ENCODE results near the gene NLGN4X.

NLGN4X gene

GRCh38 chrX:5965406-5965805 lies 263.3 kb downstream of the NLGN4X start:
- TF ChIP-seq SPI1 (IDR thresholded peaks at IDR 0.05; ENCODE audit: borderline replicate concordance, low read depth) (no peak), GABPA (IDR thresholded peaks at IDR 0.05; ENCODE audit: low read depth) (no peak), POLR2AphosphoS5 (IDR thresholded peaks at IDR 0.05; ENCODE audit: low read depth) (no peak), CTCF (IDR thresholded peaks at IDR 0.05; ENCODE audit: insufficient read depth, low read length) (no peak), REST (IDR thresholded peaks at IDR 0.05; ENCODE audit: insufficient replicate concordance, low read depth) (peak; percentile 80)
- DNase-seq (ENCODE audit: low read depth in 1 of 2, low spot score in 1 of 2), result no peak
- Histone ChIP-seq H3K27me3 (ENCODE audit: insufficient read depth, poor library complexity, severe bottlenecking) (no peaks in the 10 kb centered on the region), H3K4me3 (replicated peaks; ENCODE audit: insufficient read depth, low read length) (no peak overlapping the region), H3K27ac (replicated peaks) (no peak overlapping the region)

- DNase-seq (ENCODE audit: low read depth in 1 of 2, low spot score in 1 of 2), result no peak
- no peak overlapping the region for H3K27ac ChIP-seq (replicated peaks)
- no peak overlapping the region for H3K4me3 ChIP-seq (replicated peaks; ENCODE audit: insufficient read depth, low read length)
- TF ChIP-seq REST (IDR thresholded peaks at IDR 0.05; ENCODE audit: insufficient replicate concordance, low read depth), result no peak
- no peak for TF ChIP-seq GABPA (IDR thresholded peaks at IDR 0.05; ENCODE audit: low read depth)
- no peak for TF ChIP-seq SPI1 (IDR thresholded peaks at IDR 0.05; ENCODE audit: borderline replicate concordance, low read depth)
- no peak for TF ChIP-seq CTCF (IDR thresholded peaks at IDR 0.05; ENCODE audit: insufficient read depth, low read length)
- TF ChIP-seq POLR2AphosphoS5 (IDR thresholded peaks at IDR 0.05; ENCODE audit: low read depth), result no peak
- no peaks in the 10 kb centered on the region for H3K27me3 ChIP-seq (ENCODE audit: insufficient read depth, poor library complexity, severe bottlenecking)
These were observed 269.4 kb downstream of the NLGN4X start for GRCh38 chrX:5959286-5959685.

- Histone ChIP-seq H3K27ac (replicated peaks) (no peak overlapping the region), H3K27me3 (ENCODE audit: insufficient read depth, poor library complexity, severe bottlenecking) (no peaks in the 10 kb centered on the region), H3K4me3 (replicated peaks; ENCODE audit: insufficient read depth, low read length) (no peak overlapping the region)
- no peak for TF ChIP-seq REST (IDR thresholded peaks at IDR 0.05; ENCODE audit: insufficient replicate concordance, low read depth)
- no peak for TF ChIP-seq SPI1 (IDR thresholded peaks at IDR 0.05; ENCODE audit: borderline replicate concordance, low read depth)
- TF ChIP-seq GABPA (IDR thresholded peaks at IDR 0.05; ENCODE audit: low read depth), result no peak
- no peak for TF ChIP-seq POLR2AphosphoS5 (IDR thresholded peaks at IDR 0.05; ENCODE audit: low read depth)
- DNase-seq (ENCODE audit: low read depth in 1 of 2, low spot score in 1 of 2), result no peak
These were observed 270.1 kb downstream of the NLGN4X start for GRCh38 chrX:5958523-5958922.
